Choroid plexus epithelial cell (primary cell): ENCODE measurements around the gene PSG11.
A peak's percentile ranks its signal among the peaks of the same experiment; 100 is the strongest.
"Not testable (repeated sequence)": the region's sequence is repeated elsewhere in the genome, so short reads cannot be mapped to it uniquely, and the experiment has no call there.

ENCODE experiments used
- DNase-seq: peaks from one replicate; pipeline ENCODE4 v3.0.0-alpha.2; 2010; ENCODE audit warnings: low read depth
- H3K4me3 ChIP-seq: 2 replicates; pipeline ENCODE4 v1.5.1; 2011; ENCODE audit warnings: low read depth, mild to moderate bottlenecking, control low read depth, low read length, moderate library complexity
- CTCF ChIP-seq: conservative IDR thresholded peaks from 2 replicates; pipeline ENCODE4 v1.5.1; 2011; ENCODE audit warnings: low read depth, mild to moderate bottlenecking, control low read depth, inconsistent platforms, low read length, moderate library complexity

The PSG11 gene

DNA sequence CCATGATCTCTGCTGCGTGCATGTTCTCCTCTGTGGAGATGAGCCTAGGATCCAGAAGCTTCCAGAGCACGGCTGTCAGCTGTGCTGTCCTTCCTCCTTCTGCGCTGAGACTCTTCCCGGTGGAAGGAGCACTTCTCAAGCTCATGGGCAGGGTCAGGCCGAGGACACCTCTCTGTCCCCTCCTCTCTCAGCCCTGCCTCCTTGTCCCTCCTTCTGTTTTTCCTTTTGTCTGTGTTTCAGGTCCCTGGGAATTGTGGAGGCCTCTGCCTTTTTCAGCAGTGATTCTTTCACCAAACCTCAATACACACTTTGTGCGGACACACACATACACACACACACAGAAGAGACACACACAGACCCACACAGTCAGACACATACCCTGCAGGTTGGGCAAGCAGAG, at the start of gene PSG11:
Gene PSG11 (minus strand): TSS at position 101 of the 400 bp plus-strand sequence. CDS start 97 bp downstream, at position 4.
- DNase-seq, H3K4me3 ChIP-seq: not testable (repeated sequence)

GRCh38 chr19:43062418-43062817, 36.1 kb upstream of the PSG11 start:
- H3K4me3 ChIP-seq, DNase-seq: not testable (repeated sequence)

- not testable (repeated sequence) for DNase-seq, H3K4me3 ChIP-seq
These were observed 35.1 kb upstream of the PSG11 start for GRCh38 chr19:43061326-43061725.

- H3K4me3 ChIP-seq, DNase-seq: not testable (repeated sequence)
These were observed 34.0 kb upstream of the PSG11 start for GRCh38 chr19:43060254-43060653.

DNA sequence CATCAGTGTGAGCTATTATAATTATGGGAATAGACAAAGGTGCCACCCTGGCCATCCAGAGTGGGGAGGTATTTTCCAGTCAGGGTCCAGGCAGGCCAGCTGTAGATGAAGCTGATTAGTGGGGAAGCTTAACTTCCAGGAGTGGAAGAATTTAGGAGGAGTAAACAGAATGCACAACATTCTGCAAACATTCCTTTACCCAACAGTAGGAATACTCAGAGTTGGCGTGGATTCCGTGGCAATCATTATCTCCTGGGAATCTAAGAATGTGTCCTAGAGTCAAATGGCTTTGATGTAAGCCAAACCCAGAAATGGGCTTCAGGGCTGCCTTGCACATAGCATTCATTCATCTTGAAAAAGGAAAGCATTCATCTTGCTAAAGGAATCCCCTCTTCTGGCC, 33.2 kb upstream of the PSG11 start:
- not testable (repeated sequence) for DNase-seq, H3K4me3 ChIP-seq

DNA sequence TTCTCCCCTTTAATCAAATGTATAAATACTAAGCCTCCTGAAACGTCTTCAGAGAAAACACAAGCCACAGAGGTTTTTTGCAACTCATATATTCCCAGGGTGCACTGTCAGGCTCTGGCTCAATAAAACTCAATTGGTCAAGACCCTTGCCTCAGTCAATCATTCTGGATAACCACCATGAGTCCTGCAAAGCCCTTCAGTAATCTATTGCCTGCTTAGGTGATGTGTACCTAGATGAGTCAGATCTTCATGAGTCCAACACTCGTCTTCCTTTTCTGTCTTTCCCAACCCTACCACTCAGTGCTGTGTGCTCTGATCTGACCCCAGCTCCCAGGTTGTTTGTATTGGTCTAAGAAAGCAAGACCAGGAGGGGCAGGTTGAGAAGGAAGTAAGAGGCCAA, 32.2 kb upstream of the PSG11 start:
- DNase-seq, H3K4me3 ChIP-seq: not testable (repeated sequence)

GRCh38 chr19:43047966-43048365, 21.7 kb upstream of the PSG11 start:
- not testable (repeated sequence) for H3K4me3 ChIP-seq, DNase-seq

DNA sequence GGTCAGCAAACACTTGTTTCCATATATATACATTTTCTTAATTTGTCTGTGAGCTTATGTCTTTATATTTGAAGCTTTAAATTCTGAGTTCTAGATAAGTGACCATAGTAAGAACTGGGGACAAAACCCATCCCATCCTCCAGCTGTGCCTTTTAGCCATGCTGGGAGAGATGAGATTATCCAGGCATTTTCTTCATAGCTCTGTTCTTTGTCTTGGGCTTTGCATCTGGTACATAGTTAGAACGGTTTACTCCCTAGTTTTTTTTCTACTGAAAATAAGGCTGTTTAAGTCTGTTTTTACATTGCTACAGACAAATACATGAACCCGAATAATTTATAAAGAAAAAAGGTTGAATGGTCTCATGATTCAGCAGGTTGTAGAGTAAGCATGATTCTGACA, 20.3 kb upstream of the PSG11 start:
- H3K4me3 ChIP-seq, DNase-seq: not testable (repeated sequence)

- not testable (repeated sequence) for DNase-seq, H3K4me3 ChIP-seq
These were observed 17.4 kb upstream of the PSG11 start for GRCh38 chr19:43043492-43044180.

DNA sequence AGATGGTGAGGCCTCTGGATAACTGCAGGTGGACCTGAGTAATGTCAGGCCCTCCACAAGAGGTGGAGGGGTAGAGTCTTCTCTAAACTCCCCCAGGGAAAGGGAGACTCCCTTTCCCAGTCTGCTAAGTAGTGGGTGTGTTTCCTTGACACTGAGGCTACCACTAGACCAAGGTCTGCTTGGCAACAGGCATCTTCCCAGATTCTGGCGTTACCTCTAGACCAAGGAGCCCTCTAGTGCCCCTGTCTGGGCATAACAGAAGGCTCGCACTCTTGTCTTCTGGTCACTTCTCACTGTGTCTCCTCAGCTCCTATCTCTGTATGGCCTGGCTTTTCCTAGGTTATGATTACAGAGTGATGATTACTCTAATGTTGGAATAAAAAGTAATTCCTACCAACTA, 5.4 kb upstream of the PSG11 start:
- TF ChIP-seq CTCF, result peak; percentile 59
- H3K4me3 ChIP-seq, result not testable (repeated sequence)
- peak; percentile 66 for DNase-seq

GRCh38 chr19:43028866-43029265, 2.6 kb upstream of the PSG11 start:
- peak; percentile 0 for TF ChIP-seq CTCF
- no peak overlapping the region for H3K4me3 ChIP-seq
- DNase-seq, result no peak

DNA sequence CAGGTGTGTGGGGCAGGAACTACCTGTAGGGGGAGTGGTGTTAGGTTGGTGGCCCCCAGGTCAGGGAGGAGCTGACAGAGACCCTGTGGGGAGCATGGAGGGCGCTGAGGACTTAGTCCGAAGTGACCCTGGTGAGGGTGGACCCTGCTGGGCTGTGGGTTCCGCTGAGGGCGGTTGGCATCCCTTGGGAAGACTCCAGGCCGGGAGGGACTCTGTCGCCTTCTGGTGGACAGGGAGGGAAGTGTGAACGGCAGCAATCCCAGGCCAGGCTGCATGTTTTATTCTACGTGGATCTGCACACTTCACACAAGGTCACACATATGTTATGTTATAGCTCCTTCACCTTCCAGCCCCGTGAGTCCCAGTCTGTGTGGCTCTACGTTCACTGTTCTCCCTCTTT, 1.7 kb upstream of the PSG11 start:
- TF ChIP-seq CTCF, result peak; percentile 63
- DNase-seq, result peak; percentile 13
- H3K4me3 ChIP-seq, result not testable (repeated sequence)

- not testable (repeated sequence) for DNase-seq, H3K4me3 ChIP-seq
These were observed 792 bp upstream of the PSG11 start for GRCh38 chr19:43027061-43027460.

- H3K4me3 ChIP-seq, result not testable (repeated sequence)
- peak; percentile 81 for DNase-seq
These were observed 4.2 kb downstream of the PSG11 start for GRCh38 chr19:43022098-43022497.

DNA sequence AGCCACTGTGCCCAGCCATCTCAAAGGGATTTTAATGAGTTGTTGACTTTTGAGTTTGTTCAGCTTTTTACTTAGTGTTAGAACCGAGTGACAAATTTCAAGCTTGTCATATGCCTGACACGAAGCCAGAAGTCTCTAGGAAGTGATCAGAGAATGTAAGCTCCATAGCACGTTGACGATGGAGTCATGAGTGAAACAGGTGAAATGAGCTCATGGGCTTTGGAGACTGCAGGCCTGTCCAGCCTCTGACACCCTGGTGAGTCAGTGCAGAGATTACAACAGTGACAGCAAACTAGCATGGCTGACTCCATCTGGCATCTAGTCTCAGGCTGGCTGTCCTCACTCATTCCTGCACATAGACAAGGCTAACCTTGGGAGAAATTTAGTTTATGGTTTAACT, 4.6 kb downstream of the PSG11 start:
- DNase-seq, result peak; percentile 65

More for the DNA sequence above, 4.6 kb downstream of the PSG11 start:
- not testable (repeated sequence) for H3K4me3 ChIP-seq
